HG03066 (cell line): Measurements from ENCODE around the gene IGF2BP2.
"Not testable (repeated sequence)": the region's sequence is repeated elsewhere in the genome, so short reads cannot be mapped to it uniquely, and the experiment has no call there.

Experiments used
- ATAC-seq: cut with Tn5 transposase; IDR thresholded peaks from one replicate; pipeline ENCODE4 v1.9.1; 2021; ENCODE audit warnings: low read depth; ENCODE audit not compliant: unreplicated experiment

Gene IGF2BP2

GRCh38 chr3:185649414-185649813 lies 175.4 kb downstream of the IGF2BP2 start:
- no peak for ATAC-seq

- no peak for ATAC-seq
Measured at GRCh38 chr3:185648396-185648795, 176.4 kb downstream of the IGF2BP2 start.

GRCh38 chr3:185647880-185648210 lies 177.0 kb downstream of the IGF2BP2 start:
- no peak for ATAC-seq

DNA sequence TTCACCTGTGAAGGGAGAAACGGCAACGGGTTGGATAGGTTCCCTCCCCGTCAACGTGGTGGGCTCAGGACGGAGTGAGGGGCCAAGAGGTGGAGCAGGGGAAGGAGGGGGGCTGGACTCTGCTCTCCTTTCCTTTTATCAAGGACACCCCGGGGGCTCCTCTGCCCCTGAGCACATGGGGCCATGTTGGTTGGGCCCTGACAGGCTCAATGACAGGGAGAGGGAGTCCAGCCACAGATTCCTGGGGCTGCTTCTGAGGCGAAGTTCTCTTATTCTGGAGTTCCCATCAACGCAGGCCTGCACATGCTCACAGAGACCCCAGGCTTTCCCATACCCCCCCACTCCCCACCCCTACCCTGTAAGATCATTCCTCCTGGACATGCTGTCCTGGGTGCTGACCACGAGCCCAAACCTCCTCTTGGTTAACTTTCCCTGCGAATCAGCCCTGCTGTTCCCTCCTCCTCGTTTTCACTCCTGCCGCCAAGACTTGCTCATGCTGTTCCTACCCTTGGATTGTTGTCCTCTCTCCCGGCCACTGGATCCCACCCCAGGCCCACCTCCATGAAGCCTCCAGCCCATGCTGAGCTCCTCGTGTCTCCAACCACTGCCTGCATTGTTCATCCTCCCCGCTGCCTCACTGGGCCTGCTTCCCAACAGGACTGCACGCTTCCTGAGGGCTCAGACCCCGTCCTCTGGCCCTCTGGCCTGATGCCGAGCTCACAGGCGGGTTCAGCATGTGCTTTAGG lies 177.5 kb downstream of the IGF2BP2 start:
- ATAC-seq: no peak

DNA sequence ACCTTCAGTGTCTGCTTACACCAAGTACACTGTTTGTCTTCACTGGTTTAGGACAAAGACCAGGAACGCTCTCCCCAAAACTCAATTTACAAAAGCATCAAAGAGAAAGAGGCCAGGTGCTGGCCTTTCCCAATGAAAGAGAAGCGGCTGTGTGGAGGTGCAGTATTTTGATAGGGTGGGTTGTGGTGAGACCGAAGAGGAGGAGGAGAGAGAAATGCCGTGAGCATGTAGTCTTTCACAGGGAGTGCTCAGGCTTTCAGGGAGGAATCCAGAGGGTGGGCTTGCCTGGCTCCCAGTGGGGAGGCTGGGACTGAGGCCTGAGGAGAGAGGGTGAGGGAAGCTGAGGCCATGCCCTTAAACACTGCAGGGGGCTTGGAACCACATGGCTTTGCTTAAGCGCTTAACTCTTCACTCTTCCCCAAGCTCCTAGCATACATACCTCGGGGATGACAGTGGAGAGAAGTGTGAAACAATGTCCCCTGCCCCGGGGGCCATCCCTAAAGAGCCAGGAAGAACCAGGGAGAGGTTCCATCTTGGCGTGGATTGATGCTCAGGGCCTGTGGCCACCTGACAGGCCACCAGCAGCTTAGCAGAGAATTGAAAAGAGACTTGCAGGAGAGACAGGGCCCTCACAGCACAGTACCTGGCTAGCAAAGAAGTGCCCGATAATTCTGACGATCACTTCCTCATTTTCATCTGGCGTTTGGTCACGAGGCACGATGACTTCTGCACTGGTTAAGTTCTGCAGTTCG lies 178.3 kb downstream of the IGF2BP2 start:
- ATAC-seq: no peak

DNA sequence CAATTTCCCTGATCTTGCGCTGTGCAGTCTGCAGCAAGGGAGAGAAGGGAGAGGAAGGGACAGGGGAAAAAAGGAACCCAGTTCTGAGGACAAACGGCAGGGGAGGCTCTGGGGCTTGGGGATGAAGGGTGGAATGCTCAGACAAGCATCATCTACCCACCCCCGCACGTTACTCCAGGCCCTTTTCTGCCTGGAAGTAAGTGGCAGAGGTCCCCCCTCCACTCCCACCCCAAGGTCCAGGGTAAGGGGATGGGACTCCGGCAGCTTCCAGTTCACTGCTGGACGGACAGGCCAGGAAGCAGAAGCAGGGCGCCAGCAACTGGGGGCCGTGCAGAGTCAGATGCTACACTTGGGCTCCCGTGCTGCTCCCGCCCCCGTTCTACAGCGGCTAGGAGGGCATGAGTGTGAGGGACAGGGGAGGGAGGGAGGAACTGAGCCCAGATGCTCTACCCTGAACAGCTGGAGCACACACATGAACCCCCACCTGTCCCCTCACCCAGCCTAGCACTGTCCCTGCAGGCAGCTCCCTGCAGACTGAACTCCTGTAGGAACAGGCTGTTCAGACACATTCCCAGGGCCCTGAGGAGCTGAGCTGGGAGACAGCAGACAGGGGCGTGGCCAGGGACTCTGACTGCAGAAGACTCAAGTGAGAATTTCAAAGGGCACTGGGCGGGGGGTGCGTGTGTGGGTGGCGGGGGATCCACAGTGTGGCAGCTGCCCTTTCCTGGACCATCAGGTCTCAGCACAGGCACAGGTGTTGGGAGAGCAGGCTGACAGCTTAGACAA lies 179.1 kb downstream of the IGF2BP2 start:
- ATAC-seq: no peak

DNA sequence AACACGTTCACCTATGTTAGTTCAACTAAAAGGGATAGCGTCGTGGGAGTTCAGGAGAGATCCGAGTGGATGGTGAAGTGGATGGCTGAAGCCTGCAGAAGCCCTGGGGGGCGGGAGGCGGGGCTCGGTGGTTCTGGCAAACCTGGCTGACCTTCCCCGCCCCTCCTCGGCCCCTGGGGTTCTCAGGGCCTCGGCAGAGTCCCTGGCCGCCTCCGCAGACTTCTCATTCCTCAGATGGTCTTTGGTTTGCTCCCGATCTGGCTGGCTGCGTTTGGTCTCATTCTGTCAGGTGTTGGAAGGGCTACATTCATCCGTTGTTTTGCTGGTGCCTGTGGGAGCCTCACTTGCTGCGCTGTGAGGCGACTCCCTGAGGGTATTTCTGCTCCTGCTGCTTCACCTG lies 179.7 kb downstream of the IGF2BP2 start:
- ATAC-seq: not testable (repeated sequence)

- ATAC-seq: no peak
Measured at GRCh38 chr3:185640308-185640707, 184.5 kb downstream of the IGF2BP2 start.

- no peak for ATAC-seq
Measured at GRCh38 chr3:185639632-185640206, 185.1 kb downstream of the IGF2BP2 start.

DNA sequence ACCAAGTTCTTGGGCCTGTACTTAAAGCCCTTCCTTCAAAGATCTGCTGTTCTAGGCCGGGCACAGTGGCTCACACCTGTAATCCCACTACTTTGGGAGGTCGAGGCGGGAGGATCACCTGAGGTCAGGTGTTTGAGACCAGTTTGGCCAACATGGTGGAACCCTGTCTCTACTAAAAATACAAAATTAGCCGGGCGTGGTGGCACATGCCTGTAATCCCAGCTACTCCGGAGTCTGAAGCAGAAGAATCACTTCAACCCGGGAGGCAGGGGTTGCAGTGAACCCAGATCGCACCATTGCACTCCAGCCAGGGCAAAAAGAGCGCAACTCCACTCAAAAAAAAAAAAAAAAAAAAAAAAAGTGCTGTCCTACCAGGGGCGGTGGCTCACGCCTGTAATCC lies 186.2 kb downstream of the IGF2BP2 start:
- ATAC-seq: not testable (repeated sequence)

DNA sequence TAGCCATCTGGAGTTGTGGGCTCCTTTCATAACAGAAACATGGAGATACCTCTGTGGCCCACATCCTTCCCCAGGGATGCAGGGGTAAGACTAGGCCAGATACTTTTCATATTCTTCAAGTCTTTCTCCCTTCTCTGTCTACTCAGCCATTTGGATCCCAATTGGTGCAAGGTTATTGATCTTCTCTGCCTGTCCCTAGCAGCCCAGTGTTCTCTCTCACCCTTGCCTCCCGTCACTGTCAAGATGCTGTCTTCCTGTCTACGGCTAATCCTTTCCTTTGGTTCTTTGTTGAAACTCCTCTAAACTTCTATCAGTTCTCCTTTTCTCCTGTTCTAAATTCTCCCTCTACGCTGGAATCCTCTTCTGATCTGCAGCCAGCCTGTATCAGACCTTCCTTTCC lies 187.5 kb downstream of the IGF2BP2 start:
- no peak for ATAC-seq

DNA sequence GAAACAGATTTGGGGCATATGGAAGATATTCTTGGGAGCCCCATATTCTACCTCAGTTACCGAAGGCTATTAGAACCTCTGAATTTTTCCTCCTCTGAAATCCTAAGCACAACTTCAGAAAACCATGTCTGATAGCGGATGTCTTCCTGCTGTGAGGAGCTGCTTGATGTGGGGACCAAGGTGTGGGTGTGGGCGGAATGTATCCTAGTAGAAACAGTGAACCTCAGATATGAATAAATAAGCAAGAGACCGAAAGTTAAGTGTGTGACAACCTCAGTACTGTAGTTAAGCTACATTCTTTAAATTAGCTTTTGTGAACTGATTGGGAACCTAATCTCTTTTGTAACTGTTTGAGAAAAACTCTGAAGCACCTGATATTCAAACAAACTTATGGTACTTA lies 191.8 kb downstream of the IGF2BP2 start:
- no peak for ATAC-seq

DNA sequence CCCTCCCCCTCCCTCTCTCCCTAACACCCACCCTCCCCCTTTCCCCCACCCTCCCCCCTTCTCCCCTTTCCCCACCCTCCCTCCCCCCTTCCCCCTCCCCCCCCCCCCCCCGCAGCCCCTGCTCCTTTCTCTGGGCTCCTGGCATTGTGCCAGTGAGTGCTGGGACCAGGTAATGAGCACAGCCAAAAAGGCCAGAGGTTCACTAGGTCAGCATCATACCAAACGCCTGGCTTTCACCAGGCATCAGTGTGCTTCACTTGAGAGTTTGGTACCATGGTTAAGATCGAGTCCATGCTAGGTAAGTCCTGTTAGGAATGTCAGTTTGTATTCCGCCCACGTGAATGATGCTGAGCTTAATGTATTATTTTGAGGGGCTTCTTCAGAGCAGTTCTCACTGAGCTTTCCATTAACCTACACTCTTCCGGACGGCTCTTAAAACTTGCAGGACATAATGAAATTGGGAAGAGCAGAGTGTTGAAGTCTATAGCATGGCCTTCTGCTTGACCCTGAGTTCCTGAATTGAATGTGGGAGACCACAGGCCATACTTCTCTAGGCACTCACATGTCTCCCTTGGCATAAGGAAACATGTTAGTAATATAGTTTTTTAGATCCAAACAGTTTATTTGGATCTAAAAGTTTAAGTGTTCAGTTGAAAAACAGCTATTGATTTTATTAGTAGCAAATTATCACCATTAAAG lies 193.2 kb downstream of the IGF2BP2 start:
- no peak for ATAC-seq

- ATAC-seq: no peak
Measured at GRCh38 chr3:185631108-185631507, 193.7 kb downstream of the IGF2BP2 start.

GRCh38 chr3:185630182-185630622 lies 194.6 kb downstream of the IGF2BP2 start:
- ATAC-seq: no peak

DNA sequence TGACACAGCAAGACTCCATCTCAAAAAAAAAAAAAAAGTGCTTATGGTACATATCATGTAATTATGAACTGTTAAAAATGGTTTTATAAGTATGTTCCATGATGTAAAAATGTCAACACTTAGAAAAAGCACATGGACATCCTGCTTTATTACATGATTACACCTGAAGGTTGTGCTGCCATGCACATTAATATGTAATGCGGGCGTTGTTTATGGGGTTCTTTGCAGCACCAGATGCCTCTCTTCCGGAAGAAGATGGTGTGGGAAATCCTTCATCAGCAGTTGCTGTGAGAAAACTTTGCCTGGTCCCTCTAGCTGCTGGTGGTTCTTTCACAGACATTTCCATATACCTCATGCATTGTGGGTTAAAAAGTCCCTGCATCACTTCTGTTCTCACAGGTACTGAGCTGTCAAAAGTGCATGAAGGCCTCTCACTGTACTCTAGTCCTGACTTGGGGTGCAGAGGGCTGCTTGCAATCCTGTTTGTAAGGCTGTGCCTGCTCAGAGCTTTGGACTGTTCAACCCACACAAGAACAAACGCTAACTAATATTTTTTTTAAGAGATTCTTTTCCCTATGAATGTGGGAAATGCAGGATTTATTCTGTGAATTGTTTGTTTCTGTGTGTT lies 195.2 kb downstream of the IGF2BP2 start:
- ATAC-seq: no peak

DNA sequence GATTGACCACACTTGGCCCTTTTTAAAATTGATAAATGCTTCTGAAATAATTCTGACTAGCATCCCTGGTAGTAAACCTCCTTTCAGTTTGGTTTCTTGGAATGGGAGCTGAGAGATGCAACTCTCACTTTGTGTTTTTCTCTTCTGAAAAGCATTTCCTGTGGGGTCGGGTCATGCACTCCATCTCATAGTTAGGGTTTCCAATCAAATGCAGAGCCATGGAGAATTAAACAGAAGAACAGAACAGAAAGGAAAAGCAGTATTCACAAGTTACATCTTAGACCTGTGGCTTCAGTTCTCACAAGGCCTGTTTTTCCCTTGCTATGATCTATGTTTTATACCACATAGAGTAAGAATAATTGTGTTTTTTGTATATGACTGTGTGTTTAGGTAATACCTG lies 199.1 kb downstream of the IGF2BP2 start:
- no peak for ATAC-seq

GRCh38 chr3:185623939-185624665 lies 200.7 kb downstream of the IGF2BP2 start:
- ATAC-seq: no peak

DNA sequence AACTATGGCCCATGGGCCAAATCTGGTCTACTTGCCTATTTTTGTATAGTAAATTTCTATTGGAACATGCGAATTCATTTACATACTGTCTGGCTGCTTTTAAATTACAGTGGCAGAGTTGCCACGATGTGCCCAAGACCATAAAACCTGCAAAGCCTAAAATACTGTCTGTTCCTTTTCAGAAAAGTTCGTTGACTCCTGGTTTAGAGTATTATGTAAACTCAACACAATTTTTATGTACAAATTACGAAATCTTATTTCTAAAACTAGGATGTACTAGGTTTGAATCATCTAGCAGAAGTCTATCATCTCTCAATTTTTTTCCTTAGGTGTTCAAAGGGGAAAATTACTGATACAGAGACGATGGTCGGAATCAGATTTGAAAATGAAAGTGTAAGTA lies 211.8 kb downstream of the IGF2BP2 start:
- ATAC-seq: no peak
